AG09319 (cell line): ENCODE measurements around the gene CGRRF1.

ENCODE experiments used
- DNase-seq: peaks from one replicate; pipeline ENCODE4 v3.0.0-alpha.2; 2010; ENCODE audit warnings: low read depth; ENCODE audit errors: extremely low read depth
- TF ChIP-seq, protein P1 (sequence below): IDR thresholded peaks from 2 replicates; pipeline ENCODE4 v1.5.1; 2011; ENCODE audit warnings: low read depth, mild to moderate bottlenecking, inconsistent platforms, low read length, moderate library complexity

CGRRF1 gene

DNA sequence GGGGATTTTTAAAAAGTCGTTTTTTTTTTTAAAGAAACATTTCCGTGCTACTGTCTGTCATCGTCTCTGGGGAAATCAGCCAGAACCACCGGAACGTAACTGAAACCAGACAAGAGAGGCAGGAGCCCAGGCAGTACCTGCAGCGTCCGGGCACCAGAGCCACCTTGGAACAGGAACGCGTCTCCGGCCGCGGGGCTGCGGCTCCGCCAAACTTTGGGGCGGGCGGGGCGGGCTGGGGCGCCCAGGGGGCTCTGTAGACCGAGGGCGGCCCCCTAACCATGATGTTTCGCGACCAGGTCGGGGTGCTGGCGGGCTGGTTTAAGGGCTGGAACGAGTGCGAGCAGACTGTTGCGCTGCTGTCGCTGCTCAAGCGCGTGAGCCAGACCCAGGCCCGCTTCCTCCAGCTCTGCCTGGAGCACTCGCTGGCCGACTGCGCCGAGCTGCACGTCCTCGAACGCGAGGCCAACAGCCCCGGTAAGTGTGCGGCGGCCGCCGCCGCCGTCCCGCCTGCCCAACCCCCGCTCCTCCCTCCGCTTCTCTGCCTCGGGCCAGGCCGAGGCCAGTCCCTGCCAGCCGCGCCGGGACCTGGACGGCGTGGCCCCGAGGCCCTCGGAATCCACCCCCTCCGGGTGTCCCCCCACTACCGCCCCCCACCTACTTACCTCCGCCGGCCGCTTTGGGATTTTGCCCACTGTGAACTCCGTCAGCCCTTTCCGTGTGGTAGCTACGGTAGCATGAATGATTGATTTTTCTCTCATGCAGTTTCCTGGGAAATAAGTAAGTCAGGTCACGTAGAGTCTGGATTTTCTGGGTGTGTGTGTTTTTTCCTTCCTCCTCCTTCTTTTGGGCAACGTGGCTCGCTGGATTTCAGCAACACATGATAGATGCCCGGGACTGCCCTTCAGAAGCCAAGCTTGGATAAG is 58.2 kb downstream of the CGRRF1 start:
- TF ChIP-seq, protein P1, sequence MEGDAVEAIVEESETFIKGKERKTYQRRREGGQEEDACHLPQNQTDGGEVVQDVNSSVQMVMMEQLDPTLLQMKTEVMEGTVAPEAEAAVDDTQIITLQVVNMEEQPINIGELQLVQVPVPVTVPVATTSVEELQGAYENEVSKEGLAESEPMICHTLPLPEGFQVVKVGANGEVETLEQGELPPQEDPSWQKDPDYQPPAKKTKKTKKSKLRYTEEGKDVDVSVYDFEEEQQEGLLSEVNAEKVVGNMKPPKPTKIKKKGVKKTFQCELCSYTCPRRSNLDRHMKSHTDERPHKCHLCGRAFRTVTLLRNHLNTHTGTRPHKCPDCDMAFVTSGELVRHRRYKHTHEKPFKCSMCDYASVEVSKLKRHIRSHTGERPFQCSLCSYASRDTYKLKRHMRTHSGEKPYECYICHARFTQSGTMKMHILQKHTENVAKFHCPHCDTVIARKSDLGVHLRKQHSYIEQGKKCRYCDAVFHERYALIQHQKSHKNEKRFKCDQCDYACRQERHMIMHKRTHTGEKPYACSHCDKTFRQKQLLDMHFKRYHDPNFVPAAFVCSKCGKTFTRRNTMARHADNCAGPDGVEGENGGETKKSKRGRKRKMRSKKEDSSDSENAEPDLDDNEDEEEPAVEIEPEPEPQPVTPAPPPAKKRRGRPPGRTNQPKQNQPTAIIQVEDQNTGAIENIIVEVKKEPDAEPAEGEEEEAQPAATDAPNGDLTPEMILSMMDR = no peak
- DNase-seq = no peak

- TF ChIP-seq, protein P1 = no peak
- no peak for DNase-seq
Observed at GRCh38 chr14:54568821-54569595, 59.3 kb downstream of the CGRRF1 start.

DNA sequence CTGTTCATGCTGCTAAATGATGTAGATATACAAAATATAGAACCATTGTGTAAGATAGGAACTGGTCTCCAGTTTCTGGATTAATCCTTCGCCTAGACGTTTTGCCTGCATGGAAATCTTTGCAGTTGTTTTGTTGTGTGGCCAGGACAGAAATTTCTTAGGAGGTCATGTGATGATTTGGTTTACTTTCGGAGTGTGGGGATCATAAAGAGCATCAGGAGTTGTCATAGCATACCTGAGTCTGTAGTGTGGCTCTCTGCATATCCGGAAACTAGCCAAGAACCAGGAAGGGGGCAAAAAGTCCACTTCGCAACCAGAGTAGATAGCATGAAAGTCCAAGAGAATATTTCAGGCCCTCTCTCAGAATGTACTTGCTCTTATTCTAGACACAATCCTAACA is 60.3 kb downstream of the CGRRF1 start:
- TF ChIP-seq, protein P1 = no peak
- no peak for DNase-seq

DNA sequence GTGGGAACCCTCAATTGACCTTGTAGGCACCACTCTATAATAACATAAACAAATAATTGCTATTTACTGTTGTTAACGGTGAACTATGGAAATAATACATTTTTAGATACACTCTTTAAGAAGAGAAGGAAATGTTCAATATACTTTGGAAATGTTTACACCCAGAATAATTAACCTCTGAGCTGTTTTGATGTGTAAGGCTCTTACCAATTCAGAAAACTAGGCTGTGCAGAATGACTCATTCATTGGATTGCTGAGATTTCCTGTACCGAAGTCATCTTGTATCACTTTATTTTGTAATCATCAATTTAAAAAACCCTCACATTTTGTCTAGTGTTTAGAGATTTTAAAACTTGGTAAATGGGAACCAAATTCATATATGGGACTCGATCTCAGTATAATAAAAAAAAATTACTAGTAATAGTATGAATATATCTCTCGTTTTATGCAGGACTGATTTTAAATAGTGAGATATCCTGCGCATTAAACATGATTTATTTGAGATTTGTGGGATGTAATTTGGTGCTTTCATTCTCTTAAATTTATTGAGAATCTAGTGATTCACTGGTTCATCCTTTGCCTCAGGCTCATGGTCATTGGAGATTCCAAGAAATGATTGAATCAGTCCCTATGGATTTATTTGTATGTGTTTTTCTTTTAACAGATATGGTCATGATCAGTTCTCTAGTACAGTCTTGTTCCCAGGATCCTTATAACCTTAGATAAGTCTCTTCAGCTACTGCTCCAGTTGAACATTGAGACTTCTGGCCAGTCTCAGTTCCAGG is 61.1 kb downstream of the CGRRF1 start:
- DNase-seq = peak; percentile 61
- TF ChIP-seq, protein P1 = no peak

- TF ChIP-seq, protein P1 = peak; percentile 26
- DNase-seq = no peak
Observed at GRCh38 chr14:54572316-54572715, 62.6 kb downstream of the CGRRF1 start.

DNA sequence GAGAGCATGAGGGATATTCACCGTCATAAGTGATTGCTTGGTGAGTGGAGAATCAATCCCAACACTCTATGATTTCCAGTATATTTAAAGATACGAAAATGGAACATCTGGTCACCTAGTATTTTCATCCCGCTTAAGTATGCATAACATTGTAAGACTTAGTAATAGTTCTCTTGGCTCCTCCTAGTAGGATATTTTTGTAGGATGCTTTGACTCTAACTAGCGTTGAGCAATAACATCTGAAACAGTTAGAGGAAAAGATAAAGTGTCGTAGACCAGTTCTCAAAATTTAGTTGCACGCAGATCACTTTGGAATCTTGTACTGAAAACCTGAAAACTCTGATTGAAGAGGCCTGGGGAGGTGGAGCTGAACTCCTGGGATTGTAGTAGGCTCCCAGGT is 64.8 kb downstream of the CGRRF1 start:
- TF ChIP-seq, protein P1 = no peak
- no peak for DNase-seq
